ENCODE data around the gene RPS27L.

GRCh38 chr15:63104727-63105126 lies 52.5 kb downstream of the RPS27L start:
- TF ChIP-seq POLR2A (IDR thresholded peaks at IDR 0.05) = no peak
- TF ChIP-seq CTCF (IDR thresholded peaks at IDR 0.05) = no peak

Measured in uterus (tissue), 2 donors.